GM19099 (cell line): ENCODE results near the gene TTBK2.

ENCODE experiments used
- POLR2A ChIP-seq: IDR thresholded peaks from 3 replicates; pipeline ENCODE4 v1.6.1; 2011; ENCODE audit warnings: low read depth; ENCODE audit not compliant: insufficient read length; ENCODE audit errors: extremely low read depth

TTBK2 gene

DNA sequence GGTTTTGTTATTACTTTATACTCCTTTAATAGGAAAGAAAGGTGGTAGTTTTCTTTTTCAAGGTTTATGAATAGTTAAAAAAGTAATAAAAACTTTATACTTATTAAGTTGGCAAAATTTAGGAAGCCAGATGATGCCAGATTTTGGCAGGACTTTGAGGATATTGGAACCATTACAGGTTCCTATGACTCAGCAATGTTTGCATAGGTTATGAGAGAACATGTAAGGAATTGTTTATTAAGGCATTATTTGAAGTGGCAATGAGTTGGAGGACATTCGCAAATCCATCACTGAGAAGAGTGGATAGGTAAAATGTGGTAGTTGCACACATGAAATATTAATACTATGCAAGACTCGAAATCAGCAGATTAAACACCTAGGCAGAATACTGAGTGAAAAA, 213.5 kb downstream of the TTBK2 start:
- no peak for TF ChIP-seq POLR2A

DNA sequence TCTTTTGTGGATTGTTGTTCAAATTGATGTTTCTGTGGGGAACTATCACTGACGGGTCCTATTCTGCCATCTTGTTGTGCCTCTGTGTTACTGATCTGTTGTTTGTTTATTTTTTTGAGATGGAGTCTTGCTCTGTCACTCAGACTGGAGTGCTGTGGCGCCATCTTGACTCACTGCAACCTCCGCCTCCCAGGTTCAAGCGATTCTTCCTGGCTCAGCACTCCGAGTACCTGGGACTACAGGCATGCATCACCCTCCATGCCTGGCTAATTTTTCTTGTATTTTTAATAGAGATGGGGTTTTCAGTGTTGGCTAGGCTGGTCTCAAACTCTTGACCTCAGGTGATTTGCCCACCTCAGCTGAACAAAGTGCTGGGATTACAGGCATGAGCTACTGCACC, 215.2 kb downstream of the TTBK2 start:
- no peak for TF ChIP-seq POLR2A

DNA sequence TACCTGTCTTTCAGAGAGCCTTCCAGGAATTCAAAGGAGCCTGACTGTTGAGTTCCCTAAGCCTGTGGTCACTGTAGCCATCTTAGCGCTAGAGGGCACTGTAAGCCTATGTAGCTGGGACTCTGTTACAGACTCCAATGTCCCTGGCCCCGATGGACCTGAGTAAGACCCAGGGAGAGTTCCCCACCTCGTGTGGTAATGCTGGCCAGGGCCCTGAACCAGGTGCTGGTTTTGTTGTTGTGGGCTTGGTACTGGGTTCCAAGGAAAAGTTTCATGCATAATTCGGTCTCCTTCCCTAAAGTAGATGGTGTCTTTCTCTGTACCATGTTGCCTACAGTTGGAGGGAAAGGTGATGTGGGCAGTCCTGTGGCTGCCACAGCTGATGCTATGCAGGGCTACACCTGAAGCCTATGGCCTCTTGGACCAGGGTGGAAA, 216.1 kb downstream of the TTBK2 start:
- TF ChIP-seq POLR2A = no peak

DNA sequence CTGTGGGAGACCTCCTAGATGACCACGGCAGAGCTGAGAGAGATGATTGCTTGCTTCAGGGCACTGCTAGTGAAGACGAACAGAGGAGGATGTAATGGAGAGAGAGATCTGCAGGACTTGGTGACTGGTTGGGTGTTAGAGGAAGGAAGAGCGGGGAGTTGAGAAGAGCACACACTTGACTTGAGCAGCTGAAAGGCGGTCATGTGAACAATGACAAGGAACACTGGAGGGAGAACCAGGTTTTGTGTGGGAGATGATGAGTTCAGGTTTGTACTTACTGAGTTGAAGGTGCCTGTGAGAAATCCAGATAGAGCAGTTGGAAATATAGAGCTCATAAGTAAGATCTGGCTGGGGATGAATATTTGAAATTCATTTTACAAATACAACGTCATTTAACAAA, 224.0 kb downstream of the TTBK2 start:
- no peak for TF ChIP-seq POLR2A

DNA sequence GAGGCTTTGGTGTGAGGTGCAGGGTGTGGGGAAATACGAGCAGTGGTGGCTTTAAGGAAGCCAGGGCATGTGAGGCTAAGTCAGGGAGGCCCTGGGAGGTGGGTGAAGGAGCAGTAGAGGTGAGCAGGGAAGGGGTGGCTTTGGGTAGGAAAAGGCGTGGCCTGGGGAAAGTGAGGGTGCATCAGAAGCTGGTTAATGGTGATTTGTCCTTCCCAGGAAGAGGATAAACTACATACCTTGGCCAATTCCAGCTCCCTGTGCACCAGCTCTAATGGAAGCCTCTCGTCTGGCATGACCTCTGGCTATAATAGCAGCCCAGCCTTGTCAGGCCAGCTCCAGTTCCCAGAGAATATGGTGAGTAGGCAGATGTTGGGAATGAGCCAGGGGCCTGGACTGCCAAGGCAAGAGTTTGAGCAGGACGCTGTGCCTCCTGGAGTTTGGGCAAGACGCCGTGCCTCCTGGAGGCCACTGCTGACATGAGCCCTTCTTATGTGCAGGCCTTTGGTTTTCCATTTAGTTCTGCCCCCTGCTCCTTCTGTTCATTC, 225.0 kb downstream of the TTBK2 start:
- no peak for TF ChIP-seq POLR2A

DNA sequence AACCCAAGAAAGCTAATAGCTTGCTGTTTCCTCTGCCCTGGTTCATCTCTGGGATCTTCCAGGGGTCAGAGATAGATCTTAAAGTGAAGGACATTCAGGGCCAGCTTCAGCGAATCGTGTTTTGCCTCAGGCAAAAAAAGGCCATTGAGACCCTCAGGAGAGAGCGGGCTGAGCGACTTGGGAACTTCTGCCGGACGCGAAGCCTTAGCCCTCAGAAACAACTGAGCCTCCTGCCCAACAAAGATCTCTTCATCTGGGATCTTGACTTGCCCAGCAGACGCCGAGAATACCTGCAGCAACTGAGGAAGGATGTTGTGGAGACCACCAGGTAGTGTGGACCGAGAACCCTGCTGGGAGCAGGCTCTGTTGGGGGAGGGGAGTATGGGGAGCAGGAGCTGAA, 226.2 kb downstream of the TTBK2 start:
- no peak for TF ChIP-seq POLR2A

DNA sequence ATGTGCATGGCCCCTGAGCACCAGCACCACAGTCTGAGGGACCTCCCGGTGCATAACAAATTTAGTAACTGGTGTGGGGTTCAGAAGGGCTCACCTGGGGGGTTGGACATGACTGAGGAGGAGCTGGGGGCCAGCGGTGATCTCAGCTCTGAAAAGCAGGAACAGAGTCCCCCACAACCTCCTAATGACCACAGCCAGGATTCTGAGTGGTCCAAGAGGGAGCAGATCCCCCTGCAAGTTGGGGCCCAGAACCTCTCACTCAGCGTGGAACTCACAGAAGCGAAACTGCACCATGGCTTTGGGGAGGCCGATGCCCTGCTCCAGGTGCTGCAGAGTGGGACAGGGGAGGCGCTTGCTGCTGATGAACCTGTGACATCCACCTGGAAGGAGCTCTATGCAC, 226.6 kb downstream of the TTBK2 start:
- TF ChIP-seq POLR2A = no peak

DNA sequence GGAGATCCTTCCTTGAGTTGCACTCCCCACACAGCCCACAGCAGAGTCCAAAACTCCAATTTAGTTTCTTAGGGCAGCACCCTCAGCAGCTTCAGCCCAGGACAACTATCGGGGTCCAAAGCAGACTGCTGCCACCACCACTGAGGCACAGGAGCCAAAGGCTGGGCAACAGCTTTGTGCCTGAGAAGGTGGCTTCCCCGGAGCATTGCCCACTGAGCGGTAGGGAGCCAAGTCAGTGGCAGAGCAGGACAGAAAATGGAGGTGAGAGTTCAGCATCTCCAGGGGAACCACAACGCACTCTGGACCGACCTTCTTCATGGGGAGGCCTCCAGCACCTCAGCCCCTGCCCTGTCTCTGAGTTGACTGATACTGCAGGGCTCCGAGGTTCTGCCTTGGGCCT, 227.1 kb downstream of the TTBK2 start:
- no peak for TF ChIP-seq POLR2A

DNA sequence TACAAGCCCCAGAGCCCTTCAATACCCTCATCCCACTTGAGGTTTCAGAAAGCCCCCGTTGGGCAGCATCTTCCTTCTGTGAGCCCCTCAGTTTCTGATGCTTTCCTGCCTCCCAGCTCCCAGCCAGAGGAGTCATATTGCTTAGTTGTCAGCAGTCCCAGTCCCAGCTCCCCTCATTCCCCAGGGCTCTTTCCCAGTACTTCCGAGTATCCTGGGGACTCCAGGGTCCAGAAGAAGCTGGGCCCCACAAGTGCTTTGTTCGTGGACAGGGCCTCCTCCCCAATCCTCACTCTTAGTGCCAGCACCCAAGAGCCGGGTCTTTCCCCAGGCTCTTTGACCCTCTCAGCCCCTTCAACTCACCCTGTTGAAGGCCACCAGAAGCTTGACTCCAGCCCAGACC, 227.6 kb downstream of the TTBK2 start:
- no peak for TF ChIP-seq POLR2A

DNA sequence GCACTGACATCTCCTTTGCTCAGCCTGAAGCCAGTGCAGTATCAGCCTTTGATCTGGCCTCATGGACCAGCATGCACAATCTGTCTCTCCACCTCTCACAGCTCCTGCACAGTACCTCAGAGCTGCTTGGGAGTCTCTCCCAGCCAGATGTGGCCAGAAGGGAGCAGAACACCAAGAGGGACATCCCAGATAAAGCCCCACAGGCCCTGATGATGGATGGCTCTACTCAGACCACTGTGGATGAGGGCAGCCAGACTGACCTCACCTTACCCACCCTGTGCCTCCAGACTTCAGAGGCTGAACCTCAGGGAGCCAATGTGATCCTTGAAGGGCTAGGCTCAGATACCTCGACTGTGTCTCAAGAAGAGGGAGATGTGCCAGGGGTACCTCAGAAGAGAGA, 228.0 kb downstream of the TTBK2 start:
- TF ChIP-seq POLR2A = no peak

DNA sequence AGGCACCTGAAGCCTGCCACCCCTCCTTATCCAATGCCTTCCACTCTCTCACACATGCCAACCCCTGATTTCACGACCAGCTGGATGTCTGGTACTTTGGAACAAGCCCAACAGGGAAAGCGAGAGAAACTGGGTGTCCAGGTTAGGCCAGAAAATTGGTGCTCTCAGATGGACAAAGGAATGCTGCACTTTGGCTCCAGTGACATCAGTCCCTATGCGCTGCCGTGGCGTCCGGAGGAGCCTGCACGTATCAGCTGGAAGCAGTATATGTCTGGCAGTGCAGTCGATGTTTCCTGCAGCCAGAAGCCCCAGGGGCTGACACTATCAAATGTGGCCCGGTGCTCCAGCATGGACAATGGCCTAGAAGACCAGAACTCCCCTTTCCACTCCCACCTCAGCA, 228.8 kb downstream of the TTBK2 start:
- TF ChIP-seq POLR2A = no peak

DNA sequence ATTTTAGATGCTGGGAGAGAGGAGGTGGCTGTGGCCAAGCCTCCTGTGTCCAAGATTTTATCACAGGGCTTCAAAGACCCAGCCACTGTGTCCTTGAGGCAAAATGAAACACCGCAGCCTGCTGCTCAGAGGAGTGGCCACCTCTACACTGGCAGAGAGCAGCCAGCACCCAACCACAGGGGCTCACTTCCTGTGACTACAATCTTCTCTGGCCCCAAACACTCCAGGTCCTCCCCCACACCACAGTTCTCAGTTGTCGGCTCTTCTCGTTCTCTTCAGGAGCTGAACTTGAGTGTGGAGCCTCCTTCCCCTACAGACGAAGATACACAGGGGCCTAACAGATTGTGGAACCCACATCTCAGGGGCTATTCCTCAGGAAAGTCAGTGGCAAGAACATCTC, 229.3 kb downstream of the TTBK2 start:
- no peak for TF ChIP-seq POLR2A
